ENCODE results near the gene WHRN. TPM values are rescaled to one million over a fixed set of nuclear protein-coding genes. Genes with fewer than 3 reads are reported as not detected.

WHRN gene
- total and polyA plus RNA-seq, 5 donors = 7.8 to 20.3 (median 13.2) TPM

DNA sequence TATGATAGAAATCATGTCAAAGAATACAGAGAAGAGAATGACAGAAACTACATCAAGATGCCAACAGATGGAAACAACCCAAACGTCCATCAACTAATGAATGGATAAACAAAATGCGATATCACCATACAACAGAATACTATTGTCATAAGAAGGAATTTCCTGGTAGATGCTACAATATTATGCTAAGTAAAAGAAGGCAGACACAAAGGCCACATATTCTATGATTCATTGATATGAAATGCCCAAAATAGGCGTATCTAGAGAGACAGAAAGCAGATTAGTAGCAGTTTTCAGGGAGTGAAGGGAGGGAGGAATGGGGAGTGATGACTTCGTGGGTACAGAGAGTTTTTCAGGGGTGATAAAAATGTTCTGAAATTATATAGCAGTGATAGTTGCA is 59.2 kb downstream of the WHRN start:
- H3K4me1 ChIP-seq (ENCODE audit: control insufficient read depth, insufficient read depth, low read length) = no peaks in the 10 kb centered on the region
- 51% methylated on average over 4 of the region's 4 CpGs for WGBS
- no peak overlapping the region for H3K4me3 ChIP-seq (ENCODE audit: low read length)
- intact Hi-C loops (cut with DNase I) = no loop called here
- H3K27me3 ChIP-seq (ENCODE audit: control insufficient read depth, insufficient read depth) = no peaks in the 10 kb centered on the region
- ATAC-seq (no peak), DNase-seq (no peak)
- no peak overlapping the region for H3K27ac ChIP-seq (ENCODE audit: low read length)
- H3K9me3 ChIP-seq (ENCODE audit: control insufficient read depth, low read length) = no peaks in the 10 kb centered on the region

DNA sequence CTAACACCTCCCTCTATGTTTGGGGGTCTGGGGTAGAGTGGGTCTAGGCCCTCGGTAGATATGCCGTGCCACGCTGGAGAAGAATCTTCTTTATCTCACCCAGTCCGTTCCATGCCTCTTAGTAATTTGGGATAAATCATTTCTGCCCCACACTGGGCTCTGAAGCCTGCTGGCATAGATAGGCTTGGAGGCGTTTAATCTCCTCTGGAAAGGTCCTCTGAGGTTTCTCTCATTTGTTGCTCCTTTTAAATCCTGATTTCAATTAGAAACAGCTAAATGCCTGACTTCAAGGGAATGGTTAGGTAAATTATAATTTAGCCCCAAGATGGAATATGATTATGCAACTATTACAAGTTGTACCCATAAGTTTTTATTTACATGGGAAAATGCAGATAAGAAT is 59.7 kb downstream of the WHRN start:
- Histone ChIP-seq H3K27ac (ENCODE audit: low read length) (no peak overlapping the region), H3K4me1 (ENCODE audit: control insufficient read depth, insufficient read depth, low read length) (no peaks in the 10 kb centered on the region), H3K9me3 (ENCODE audit: control insufficient read depth, low read length) (no peaks in the 10 kb centered on the region), H3K4me3 (ENCODE audit: low read length) (no peak overlapping the region), H3K27me3 (ENCODE audit: control insufficient read depth, insufficient read depth) (no peaks in the 10 kb centered on the region)
- intact Hi-C loops (cut with DNase I) = no loop called here
- 68% methylated on average over 5 of the region's 5 CpGs for WGBS
- ATAC-seq (no peak), DNase-seq (no peak)

DNA sequence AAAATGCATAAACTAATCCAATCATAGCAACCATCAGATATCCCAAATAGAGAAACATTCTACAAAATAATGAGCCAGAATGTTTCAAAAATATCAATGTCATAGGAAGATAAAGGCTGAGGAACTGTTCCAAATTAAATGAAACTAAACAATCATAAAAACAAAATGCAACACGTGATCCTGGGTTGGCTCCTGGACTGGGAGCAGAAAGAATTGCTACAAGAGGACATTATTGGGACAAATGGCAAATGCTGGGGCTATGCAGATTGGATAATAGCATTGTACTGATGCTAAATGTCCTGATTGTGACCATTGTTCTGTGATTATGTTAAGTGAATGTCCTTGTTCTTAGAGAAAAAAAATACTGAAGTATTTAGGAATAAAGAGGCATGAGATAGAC is 63.3 kb downstream of the WHRN start:
- WGBS = 52% methylated on average over 1 of the region's 1 CpG
- H3K4me1 ChIP-seq (ENCODE audit: control insufficient read depth, insufficient read depth, low read length) = no peaks in the 10 kb centered on the region
- intact Hi-C loops (cut with DNase I) = no loop called here
- no peak overlapping the region for H3K27ac ChIP-seq (ENCODE audit: low read length)
- DNase-seq (no peak), ATAC-seq (no peak)
- H3K27me3 ChIP-seq (ENCODE audit: control insufficient read depth, insufficient read depth) = no peaks in the 10 kb centered on the region
- H3K4me3 ChIP-seq (ENCODE audit: low read length) = no peak overlapping the region
- no peaks in the 10 kb centered on the region for H3K9me3 ChIP-seq (ENCODE audit: control insufficient read depth, low read length)

DNA sequence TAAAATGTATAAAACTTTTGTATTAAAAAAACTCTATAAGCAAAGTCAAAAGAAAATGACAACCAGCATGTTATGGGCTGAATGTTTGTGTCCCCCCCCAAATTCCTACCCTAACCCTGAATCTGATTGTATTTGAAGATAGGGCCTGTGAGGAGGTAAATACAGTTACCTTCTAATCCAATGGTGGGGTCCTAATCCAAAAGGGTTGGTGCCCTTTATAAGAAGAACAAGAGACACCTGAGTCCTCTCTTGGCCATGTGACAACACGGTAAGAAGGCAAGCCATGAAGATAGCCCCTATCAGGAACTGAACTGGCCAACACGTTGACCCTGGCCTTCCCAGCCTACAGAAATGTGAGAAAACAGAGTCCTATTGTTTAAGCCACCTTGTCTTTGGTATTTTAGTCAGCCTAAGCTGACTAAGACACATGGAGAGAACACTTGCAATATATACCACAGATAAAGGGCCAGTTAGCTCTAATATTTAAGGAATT is 67.8 kb downstream of the WHRN start:
- WGBS = 63% methylated on average over 2 of the region's 2 CpGs
- ATAC-seq (no peak), DNase-seq (no peak)
- intact Hi-C loops (cut with DNase I) = no loop called here
- H3K4me3 ChIP-seq (ENCODE audit: low read length) = no peak overlapping the region
- no peak overlapping the region for H3K27ac ChIP-seq (ENCODE audit: low read length)
- no peaks in the 10 kb centered on the region for H3K4me1 ChIP-seq (ENCODE audit: control insufficient read depth, insufficient read depth, low read length)
- H3K9me3 ChIP-seq (ENCODE audit: control insufficient read depth, low read length) = no peaks in the 10 kb centered on the region
- no peaks in the 10 kb centered on the region for H3K27me3 ChIP-seq (ENCODE audit: control insufficient read depth, insufficient read depth)

DNA sequence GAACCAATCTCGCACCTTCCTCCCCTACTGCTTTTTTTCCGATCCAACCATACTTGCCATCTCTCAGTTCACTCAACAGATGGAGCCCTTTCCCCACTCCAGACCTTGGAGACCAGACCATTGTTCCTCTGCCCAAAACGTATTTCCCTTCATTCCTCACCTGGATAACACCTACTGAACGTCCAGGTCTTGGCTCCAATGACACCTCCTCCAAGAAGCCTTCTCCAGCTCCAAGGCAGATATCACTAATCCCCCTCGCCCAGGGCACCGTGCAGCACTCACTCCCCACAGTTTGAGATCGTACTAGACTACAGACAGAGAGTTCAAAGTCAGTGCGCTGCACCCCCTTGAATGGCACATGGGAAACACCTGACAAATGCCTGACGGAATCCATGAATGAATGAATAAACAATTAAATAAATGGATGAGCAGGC is 70.4 kb downstream of the WHRN start:
- Histone ChIP-seq H3K9me3 (ENCODE audit: control insufficient read depth, low read length) (no peaks in the 10 kb centered on the region), H3K4me1 (ENCODE audit: control insufficient read depth, insufficient read depth, low read length) (no peaks in the 10 kb centered on the region), H3K27me3 (ENCODE audit: control insufficient read depth, insufficient read depth) (no peaks in the 10 kb centered on the region), H3K27ac (ENCODE audit: low read length) (no peak overlapping the region), H3K4me3 (ENCODE audit: low read length) (no peak overlapping the region)
- ATAC-seq (peak; percentile 31 to 35), DNase-seq (no peak)
- 44% methylated on average over 9 of the region's 9 CpGs for WGBS
- intact Hi-C loops (cut with DNase I) = no loop called here

DNA sequence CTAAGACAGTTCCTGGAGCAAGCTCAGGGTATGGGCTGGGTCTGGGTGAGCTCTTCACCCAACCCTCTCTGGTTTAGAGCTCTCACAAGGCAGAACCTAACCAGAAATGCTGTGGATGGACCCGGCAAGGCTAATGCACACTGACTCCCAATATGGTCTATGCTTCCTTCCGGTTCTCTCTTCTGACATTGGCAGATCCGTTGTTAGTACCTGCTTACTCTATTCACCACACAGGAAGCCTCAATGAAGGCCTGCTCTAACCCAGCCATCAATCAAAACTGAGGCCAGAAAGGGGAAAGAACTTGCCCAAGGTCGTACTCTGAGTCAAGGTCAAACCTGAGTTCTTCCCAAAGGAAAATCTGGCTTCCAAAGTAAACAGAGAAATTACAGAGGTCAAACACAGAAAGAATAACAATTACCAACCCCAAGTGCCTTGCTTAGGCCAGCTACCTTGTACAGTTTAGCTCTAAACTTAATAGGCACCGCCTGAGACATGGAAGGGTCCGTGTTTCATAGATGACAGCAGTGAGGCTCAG is 71.5 kb downstream of the WHRN start:
- ATAC-seq (no peak), DNase-seq (no peak)
- no peaks in the 10 kb centered on the region for H3K9me3 ChIP-seq (ENCODE audit: control insufficient read depth, low read length)
- H3K4me3 ChIP-seq (ENCODE audit: low read length) = no peak overlapping the region
- intact Hi-C loops (cut with DNase I) = no loop called here
- no peaks in the 10 kb centered on the region for H3K4me1 ChIP-seq (ENCODE audit: control insufficient read depth, insufficient read depth, low read length)
- no peaks in the 10 kb centered on the region for H3K27me3 ChIP-seq (ENCODE audit: control insufficient read depth, insufficient read depth)
- 64% methylated on average over 6 of the region's 6 CpGs for WGBS
- H3K27ac ChIP-seq (ENCODE audit: low read length) = no peak overlapping the region

DNA sequence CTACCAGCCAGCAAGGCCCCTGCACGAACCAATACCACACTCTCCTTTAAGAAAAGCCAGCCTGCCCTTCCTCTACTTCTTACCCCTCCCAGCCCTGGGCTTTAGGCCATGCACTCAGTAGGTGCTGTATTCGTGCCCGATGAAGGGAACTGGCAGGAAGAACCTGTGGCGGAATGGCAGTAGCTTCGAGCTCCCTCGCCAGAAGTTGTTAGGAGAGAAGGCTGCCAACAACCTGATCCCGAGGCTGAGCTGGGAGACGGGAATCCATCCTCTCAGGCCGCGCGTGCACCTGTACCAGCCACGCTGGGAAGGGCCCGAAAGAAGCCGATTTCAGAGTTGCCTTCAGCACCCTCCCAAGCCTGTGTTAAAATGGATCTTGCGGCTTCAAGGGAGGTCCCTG is 72.2 kb downstream of the WHRN start:
- DNase-seq = no peak
- no peak for ATAC-seq
- intact Hi-C loops (cut with DNase I) = no loop called here

DNA sequence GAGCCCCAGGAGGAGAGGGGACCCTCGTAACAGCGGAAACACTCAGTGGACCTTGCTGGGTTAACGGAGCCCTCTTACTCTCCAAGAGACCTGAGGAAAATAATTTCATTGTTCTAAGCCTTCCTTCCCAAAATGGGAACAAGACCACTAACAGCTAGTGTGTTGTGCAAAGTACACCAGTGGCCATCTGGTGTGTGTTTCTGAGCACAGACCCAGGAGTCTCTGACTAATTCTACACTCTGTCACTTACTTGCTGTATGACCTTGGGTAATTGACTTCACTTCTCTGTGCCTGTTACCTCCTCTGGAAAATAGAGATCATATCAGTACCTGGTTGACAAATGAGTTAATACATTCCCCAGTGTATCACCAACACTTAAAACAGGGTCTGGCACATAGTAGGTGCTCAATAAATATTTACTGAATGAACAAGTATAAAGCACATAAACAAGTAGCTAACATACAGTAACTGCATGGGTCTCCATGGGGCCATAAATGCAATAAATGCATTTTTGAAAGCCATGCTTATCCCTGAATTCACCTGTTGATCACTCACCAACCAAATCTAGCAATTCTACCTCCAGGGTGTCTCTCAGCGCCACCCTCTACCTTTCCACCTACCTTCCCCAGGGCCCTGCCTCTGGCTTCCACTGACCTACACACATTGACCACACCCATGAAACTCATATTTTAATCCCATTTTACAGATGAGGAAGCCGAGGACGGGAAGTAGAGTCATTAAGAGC is 72.8 kb downstream of the WHRN start:
- ATAC-seq (no peak), DNase-seq (no peak)
- WGBS = 78% methylated on average over 6 of the region's 6 CpGs
- Histone ChIP-seq H3K9me3 (ENCODE audit: control insufficient read depth, low read length) (no peaks in the 10 kb centered on the region), H3K27me3 (ENCODE audit: control insufficient read depth, insufficient read depth) (no peaks in the 10 kb centered on the region), H3K4me1 (ENCODE audit: control insufficient read depth, insufficient read depth, low read length) (no peaks in the 10 kb centered on the region), H3K27ac (ENCODE audit: low read length) (no peak overlapping the region), H3K4me3 (ENCODE audit: low read length) (no peak overlapping the region)
- intact Hi-C loops (cut with DNase I) = no loop called here

More for the DNA sequence above, 72.2 kb downstream of the WHRN start:
- 88% methylated on average over 15 of the region's 15 CpGs for WGBS
- H3K9me3 ChIP-seq (ENCODE audit: control insufficient read depth, low read length) = no peaks in the 10 kb centered on the region
- H3K27ac ChIP-seq (ENCODE audit: low read length) = no peak overlapping the region
- H3K27me3 ChIP-seq (ENCODE audit: control insufficient read depth, insufficient read depth) = no peaks in the 10 kb centered on the region
- H3K4me1 ChIP-seq (ENCODE audit: control insufficient read depth, insufficient read depth, low read length) = no peaks in the 10 kb centered on the region
- H3K4me3 ChIP-seq (ENCODE audit: low read length) = no peak overlapping the region

DNA sequence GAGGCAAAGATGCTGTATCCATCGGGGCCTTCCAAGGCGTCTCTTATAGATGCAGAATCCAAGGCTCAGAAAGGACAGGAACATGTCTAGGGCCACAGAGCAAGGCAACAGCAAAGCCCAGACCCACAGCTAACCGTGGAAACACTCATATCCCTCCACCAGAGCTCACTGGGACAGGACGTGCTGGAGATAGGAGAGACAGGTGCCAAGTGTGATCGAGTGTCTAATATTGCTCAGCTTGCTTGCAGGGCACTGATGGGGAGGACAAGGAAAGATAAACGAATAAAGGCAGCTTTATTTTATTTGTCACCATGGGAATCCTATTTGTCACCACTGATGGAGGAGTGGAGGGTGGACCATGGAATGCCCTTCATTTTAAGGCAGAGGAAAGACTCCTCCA is 73.5 kb downstream of the WHRN start:
- intact Hi-C loops (cut with DNase I) = no loop called here

DNA sequence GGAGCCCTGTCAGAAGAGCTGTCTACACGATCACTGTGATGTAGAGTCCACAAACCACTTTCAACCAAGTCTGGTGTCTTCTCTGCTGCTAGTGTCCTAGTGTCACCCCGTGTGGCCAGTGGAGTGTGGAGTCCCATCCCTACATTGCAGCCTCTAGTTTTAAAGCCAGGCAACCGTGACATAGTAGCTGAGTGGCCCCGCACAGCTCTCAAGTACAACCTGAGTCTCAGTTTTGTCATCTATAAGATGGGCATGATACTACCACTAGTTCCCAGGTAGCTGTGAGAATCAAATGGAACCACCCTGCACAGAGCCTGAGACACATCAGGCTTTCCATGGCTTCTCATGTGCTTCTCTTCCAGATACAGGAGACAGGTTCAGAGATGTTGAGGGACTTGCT is 74.3 kb downstream of the WHRN start:
- H3K27ac ChIP-seq (ENCODE audit: low read length) = no peak overlapping the region
- no peaks in the 10 kb centered on the region for H3K27me3 ChIP-seq (ENCODE audit: control insufficient read depth, insufficient read depth)
- H3K9me3 ChIP-seq (ENCODE audit: control insufficient read depth, low read length) = no peaks in the 10 kb centered on the region
- DNase-seq (no peak), ATAC-seq (no peak)
- H3K4me1 ChIP-seq (ENCODE audit: control insufficient read depth, insufficient read depth, low read length) = no peaks in the 10 kb centered on the region
- 86% methylated on average over 4 of the region's 4 CpGs for WGBS
- intact Hi-C loops (cut with DNase I) = no loop called here
- H3K4me3 ChIP-seq (ENCODE audit: low read length) = no peak overlapping the region

More for the DNA sequence above, 73.5 kb downstream of the WHRN start:
- Histone ChIP-seq H3K4me1 (ENCODE audit: control insufficient read depth, insufficient read depth, low read length) (no peaks in the 10 kb centered on the region), H3K4me3 (ENCODE audit: low read length) (no peak overlapping the region), H3K27ac (ENCODE audit: low read length) (no peak overlapping the region), H3K27me3 (ENCODE audit: control insufficient read depth, insufficient read depth) (no peaks in the 10 kb centered on the region), H3K9me3 (ENCODE audit: control insufficient read depth, low read length) (no peaks in the 10 kb centered on the region)
- no peak for ATAC-seq
- WGBS = 67% methylated on average over 6 of the region's 6 CpGs
- no peak for DNase-seq

DNA sequence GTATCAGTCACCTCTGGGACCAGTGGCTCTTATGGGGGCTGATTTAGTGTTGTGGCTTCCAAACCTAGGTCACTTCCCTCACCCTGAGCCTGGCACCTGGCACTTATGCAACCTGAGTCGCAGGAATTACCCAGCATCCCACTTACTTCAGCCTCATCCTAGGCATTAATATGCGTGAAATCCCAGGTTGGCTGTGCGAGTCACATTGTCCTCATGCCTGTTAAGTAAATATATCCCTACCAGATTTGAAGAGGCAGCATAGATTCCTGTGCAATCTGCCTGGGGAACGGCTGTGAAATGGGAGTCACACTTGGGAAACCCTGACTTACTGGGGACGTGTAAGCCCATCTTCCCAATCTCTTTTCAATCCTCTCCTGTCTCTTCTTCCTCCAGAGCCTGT is 74.8 kb downstream of the WHRN start:
- Histone ChIP-seq H3K4me1 (ENCODE audit: control insufficient read depth, insufficient read depth, low read length) (no peaks in the 10 kb centered on the region), H3K9me3 (ENCODE audit: control insufficient read depth, low read length) (no peaks in the 10 kb centered on the region), H3K27me3 (ENCODE audit: control insufficient read depth, insufficient read depth) (no peaks in the 10 kb centered on the region), H3K4me3 (ENCODE audit: low read length) (no peak overlapping the region), H3K27ac (ENCODE audit: low read length) (no peak overlapping the region)
- 88% methylated on average over 5 of the region's 5 CpGs for WGBS
- no peak for ATAC-seq
- intact Hi-C loops (cut with DNase I) = no loop called here
- DNase-seq = no peak
